ENCODE data around the gene PLEKHM1.
"Not testable (repeated sequence)": the region's sequence is repeated elsewhere in the genome, so short reads cannot be mapped to it uniquely, and the experiment has no call there.

- not testable (repeated sequence) for TF ChIP-seq CTCF (IDR thresholded peaks at IDR 0.05); ZFX (IDR thresholded peaks at IDR 0.05; ENCODE audit: borderline replicate concordance)
Observed at GRCh38 chr17:45449708-45450329, 40.7 kb downstream of the PLEKHM1 start.
